WTC11 (cell line): ENCODE results near the gene CLCNKB. TPM values are rescaled to one million over a fixed set of nuclear protein-coding genes. Genes with fewer than 3 reads are reported as not detected.
A peak's percentile ranks its signal among the peaks of the same experiment; 100 is the strongest.
"Not testable (repeated sequence)": the region's sequence is repeated elsewhere in the genome, so short reads cannot be mapped to it uniquely, and the experiment has no call there.

Experiments
- ATAC-seq: fragments of 200-7000 bp; cut with Tn5 transposase; 2 replicates; pipeline ENCODE4 v1.10.0; 2021; ENCODE audit warnings: mild to moderate bottlenecking, moderate library complexity
- CTCF ChIA-PET: fragments of 300-600 bp; sonication (Branson Sonifier 250); formaldehyde crosslinking; loops from one replicate; lab custom pipeline; 2021; ENCODE audit warnings: antibody characterized with exemption; lab: Charles Lee
- POLR2A ChIA-PET: fragments of 350-600 bp; sonication (Branson Sonifier 250); formaldehyde crosslinking; loops from one replicate; lab custom pipeline; 2021; ENCODE audit warnings: antibody characterized with exemption; lab: Charles Lee
- DNase-seq: peaks from one replicate; pipeline ENCODE4 v3.0.0; 2021; ENCODE audit warnings: low spot score
- H3K27ac Mint-ChIP-seq: 2 replicates; pipeline ENCODE4 v1.8.0; 2021; ENCODE audit warnings: mixed read lengths
- H3K27me3 Mint-ChIP-seq: 2 replicates; pipeline ENCODE4 v1.8.0; 2021; ENCODE audit warnings: low read depth, mild to moderate bottlenecking, moderate library complexity, mixed read lengths
- H3K36me3 Mint-ChIP-seq: 2 replicates; pipeline ENCODE4 v1.8.0; 2021; ENCODE audit warnings: mixed read lengths
- H3K4me1 Mint-ChIP-seq: 2 replicates; pipeline ENCODE4 v1.8.0; 2022; ENCODE audit warnings: mixed read lengths
- H3K4me3 Mint-ChIP-seq: 2 replicates; pipeline ENCODE4 v1.8.0; 2021; ENCODE audit warnings: mild to moderate bottlenecking, moderate library complexity, mixed read lengths
- H3K9me3 Mint-ChIP-seq: 2 replicates; pipeline ENCODE4 v1.8.0; 2021; ENCODE audit warnings: mixed read lengths
- ARID4B ChIP-seq: sonication (generic); formaldehyde crosslinking; IDR thresholded peaks from 2 replicates; pipeline ENCODE4 v1.8.0; 2023; ENCODE audit warnings: missing genetic modification reagents, mild to moderate bottlenecking, borderline replicate concordance
- ATF6 ChIP-seq: sonication (generic); formaldehyde crosslinking; IDR thresholded peaks from 2 replicates; pipeline ENCODE4 v1.8.1; 2023; ENCODE audit warnings: mild to moderate bottlenecking, missing genetic modification reagents
- E2F1 ChIP-seq: sonication (generic); formaldehyde crosslinking; IDR thresholded peaks from 2 replicates; pipeline ENCODE4 v1.8.0; 2022; ENCODE audit warnings: mild to moderate bottlenecking, missing genetic modification reagents
- EMX1 ChIP-seq: fragments of 250-450 bp; sonication (Bioruptor Pico); IDR thresholded peaks from 2 replicates; pipeline ENCODE4 v1.8.0; 2021; ENCODE audit warnings: mild to moderate bottlenecking
- FOXK1 ChIP-seq: sonication (generic); formaldehyde crosslinking; IDR thresholded peaks from 2 replicates; pipeline ENCODE4 v1.8.0; 2022; ENCODE audit warnings: mild to moderate bottlenecking, moderate library complexity, missing genetic modification reagents
- GABPB1 ChIP-seq: sonication (generic); formaldehyde crosslinking; IDR thresholded peaks from 2 replicates; pipeline ENCODE4 v1.8.1; 2023; ENCODE audit warnings: mild to moderate bottlenecking, missing genetic modification reagents
- GRHL2 ChIP-seq: fragments of 250-450 bp; sonication (Bioruptor Pico); IDR thresholded peaks from 2 replicates; pipeline ENCODE4 v1.8.0; 2022; ENCODE audit warnings: mild to moderate bottlenecking, moderate library complexity; ENCODE audit not compliant: insufficient replicate concordance, severe bottlenecking
- IRF1 ChIP-seq: sonication (generic); formaldehyde crosslinking; IDR thresholded peaks from 2 replicates; pipeline ENCODE4 v1.8.0; 2023; ENCODE audit warnings: missing genetic modification reagents
- MLX ChIP-seq: sonication (generic); formaldehyde crosslinking; IDR thresholded peaks from 2 replicates; pipeline ENCODE4 v1.8.1; 2023; ENCODE audit warnings: mild to moderate bottlenecking, missing genetic modification reagents, moderate library complexity
- NFYB ChIP-seq: sonication (generic); formaldehyde crosslinking; conservative IDR thresholded peaks from 2 replicates; pipeline ENCODE4 v1.8.0; 2022; ENCODE audit warnings: low read depth, missing genetic modification reagents
- PRRX2 ChIP-seq: fragments of 250-450 bp; sonication (Bioruptor Pico); IDR thresholded peaks from 2 replicates; pipeline ENCODE4 v1.8.0; 2021; ENCODE audit warnings: mild to moderate bottlenecking
- SOX15 ChIP-seq: fragments of 250-450 bp; sonication (Bioruptor Pico); IDR thresholded peaks from 2 replicates; pipeline ENCODE4 v1.9.0; 2021; ENCODE audit warnings: mild to moderate bottlenecking
- SP1 ChIP-seq: sonication (generic); formaldehyde crosslinking; conservative IDR thresholded peaks from 2 replicates; pipeline ENCODE4 v1.8.1; 2022; ENCODE audit warnings: missing genetic modification reagents
- USF1 ChIP-seq: sonication (generic); formaldehyde crosslinking; IDR thresholded peaks from 2 replicates; pipeline ENCODE4 v1.8.0; 2022; ENCODE audit warnings: mild to moderate bottlenecking, missing genetic modification reagents
- ZNF396 ChIP-seq: fragments of 250-450 bp; sonication (Bioruptor Pico); IDR thresholded peaks from 2 replicates; pipeline ENCODE4 v1.8.0; 2021; ENCODE audit warnings: mild to moderate bottlenecking, moderate library complexity, borderline replicate concordance
- ZSCAN18 ChIP-seq: fragments of 250-450 bp; sonication (Bioruptor Pico); IDR thresholded peaks from 2 replicates; pipeline ENCODE4 v2.1.2; 2022; ENCODE audit warnings: mild to moderate bottlenecking, moderate library complexity
- total RNA-seq: library from RNA; stranded (reverse); gene quantifications from 3 replicates; pipeline ENCODE4 v1.2.3, GENCODE V29; 2021

CLCNKB gene
- total RNA-seq, 1 experiment from 2014 or later, result 1.8 TPM

GRCh38 chr1:16042096-16042495 is 1.5 kb upstream of the CLCNKB start:
- Mint-ChIP-seq H3K9me3 (no peaks in the 10 kb centered on the region), H3K4me1 (no peaks in the 10 kb centered on the region), H3K27ac (no peak overlapping the region), H3K4me3 (no peak overlapping the region), H3K36me3 (no peaks in the 10 kb centered on the region), H3K27me3 (peaks cover 1% of the 10 kb centered on the region)
- no peak for DNase-seq
- no peak for TF ChIP-seq ZNF396 (CRISPR knock-in tag)
- TF ChIP-seq SP1 (CRISPR knock-in tag), result no peak
- TF ChIP-seq GRHL2 (CRISPR knock-in tag), result no peak
- TF ChIP-seq ARID4B (CRISPR knock-in tag), result no peak
- no peak for TF ChIP-seq MLX (CRISPR knock-in tag)
- POLR2A ChIA-PET, result no interaction called here
- no peak; the same call in 1 of the 2 replicates for ATAC-seq
- CTCF ChIA-PET, result interaction anchor here (2.7 kb wide), 1 partner anchor 13 kb away, joined by 9 read pairs; no protein-coding TSS in a partner anchor

GRCh38 chr1:16042654-16043053 is 928 bp upstream of the CLCNKB start:
- H3K27me3 Mint-ChIP-seq, DNase-seq, ATAC-seq, H3K9me3 Mint-ChIP-seq, H3K36me3 Mint-ChIP-seq, H3K27ac Mint-ChIP-seq, POLR2A ChIA-PET, H3K4me3 Mint-ChIP-seq, H3K4me1 Mint-ChIP-seq: not testable (repeated sequence)
- CTCF ChIA-PET, result interaction anchor here (0.6 to 2.7 kb wide), 4 partner anchors 11 to 31 kb away, joined by 3 to 9 read pairs (median 4); partner anchors contain the start of gene FAM131C

- no peak overlapping the region for H3K4me3 Mint-ChIP-seq
- TF ChIP-seq FOXK1 (no peak), USF1 (CRISPR knock-in tag) (no peak), ZSCAN18 (no peak), GABPB1 (CRISPR knock-in tag) (no peak), PRRX2 (CRISPR knock-in tag) (no peak)
- ATAC-seq (no peak), DNase-seq (no peak)
- ChIA-PET CTCF (interaction anchor here (1.3 to 1.8 kb wide), 3 partner anchors 13 to 29 kb away, joined by 3 to 5 read pairs (median 4); partner anchors contain the start of gene FAM131C), POLR2A (no interaction called here)
- H3K27ac Mint-ChIP-seq, result no peak overlapping the region
- H3K4me1 Mint-ChIP-seq, result no peaks in the 10 kb centered on the region
- peaks cover 8% of the 10 kb centered on the region for H3K27me3 Mint-ChIP-seq
- H3K9me3 Mint-ChIP-seq, result no peaks in the 10 kb centered on the region
- no peaks in the 10 kb centered on the region for H3K36me3 Mint-ChIP-seq
Observed at GRCh38 chr1:16043950-16044349, 368 bp downstream of the CLCNKB start.

- ATAC-seq (no peak), DNase-seq (no peak)
- peaks cover 8% of the 10 kb centered on the region for H3K27me3 Mint-ChIP-seq
- CTCF ChIA-PET, result interaction anchor here (0.9 to 2.1 kb wide), 4 partner anchors 9 to 139 kb away, joined by 3 to 4 read pairs (median 4); no protein-coding TSS in a partner anchor
- H3K4me3 Mint-ChIP-seq, result peak overlapping the region; percentile 69; the same call in 1 of the 2 replicates
- no peaks in the 10 kb centered on the region for H3K36me3 Mint-ChIP-seq
- H3K4me1 Mint-ChIP-seq, result peaks cover 13% of the 10 kb centered on the region
- no peak overlapping the region for H3K27ac Mint-ChIP-seq
- POLR2A ChIA-PET, result no interaction called here
- no peaks in the 10 kb centered on the region for H3K9me3 Mint-ChIP-seq
- TF ChIP-seq SOX15 (CRISPR knock-in tag), result no peak
- TF ChIP-seq IRF1, result no peak
- TF ChIP-seq EMX1, result no peak
- TF ChIP-seq E2F1 (CRISPR knock-in tag), result no peak
- no peak for TF ChIP-seq NFYB
- no peak for TF ChIP-seq ATF6 (CRISPR knock-in tag)
Observed at GRCh38 chr1:16046842-16047241, 3.3 kb downstream of the CLCNKB start.
